ENCODE data around the gene DUT. TPM values are rescaled to one million over a fixed set of nuclear protein-coding genes. Genes with fewer than 3 reads are reported as not detected.

DUT gene
- total RNA-seq, 4 donors from 2014 or later, result 67.1 to 235 (median 171) TPM

GRCh38 chr15:48285329-48286214 is 45.7 kb upstream of the DUT start:
- H3K36me3 ChIP-seq, result no peaks in the 10 kb centered on the region
- DNase-seq, result peak; percentile 17 to 43
- no peak overlapping the region for H3K4me3 ChIP-seq
- no peaks in the 10 kb centered on the region for H3K4me1 ChIP-seq
- TF ChIP-seq POLR2A (IDR thresholded peaks at IDR 0.05) (no peak), CTCF (IDR thresholded peaks at IDR 0.05) (peak; percentile 59 to 67 (median 62))
- intact Hi-C loops (cut with DNase I; ENCODE audit: low total_unique reads), result no loop called here
- H3K9me3 ChIP-seq, result no peaks in the 10 kb centered on the region
- no peak overlapping the region for H3K27ac ChIP-seq
- no peaks in the 10 kb centered on the region for H3K27me3 ChIP-seq

DNA sequence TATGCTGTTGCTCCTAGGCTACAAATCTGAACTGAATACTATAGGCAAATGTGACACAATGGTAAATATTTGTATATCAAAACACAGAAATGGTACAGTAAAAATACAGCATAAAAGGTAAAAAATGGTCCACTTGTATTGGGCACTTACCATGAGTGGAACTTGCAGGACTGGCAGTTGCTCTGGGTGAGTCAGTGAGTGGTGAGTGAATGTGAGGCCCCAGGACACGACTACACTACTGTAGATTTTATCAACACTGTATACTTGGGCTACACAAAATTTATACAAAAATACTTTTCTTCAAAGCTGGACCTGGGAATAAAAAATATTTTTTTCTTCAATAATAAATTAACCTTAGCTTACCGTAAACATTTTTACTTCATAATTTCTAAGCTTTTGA is 41.6 kb upstream of the DUT start:
- Histone ChIP-seq H3K36me3 (no peaks in the 10 kb centered on the region), H3K4me1 (no peaks in the 10 kb centered on the region), H3K27me3 (no peaks in the 10 kb centered on the region), H3K27ac (no peak overlapping the region), H3K9me3 (no peaks in the 10 kb centered on the region), H3K4me3 (no peak overlapping the region)
- intact Hi-C loops (cut with DNase I; ENCODE audit: low total_unique reads), result no loop called here
- TF ChIP-seq POLR2A (IDR thresholded peaks at IDR 0.05) (no peak), CTCF (IDR thresholded peaks at IDR 0.05) (no peak)
- DNase-seq, result no peak

GRCh38 chr15:48292458-48292857 is 38.8 kb upstream of the DUT start:
- Histone ChIP-seq H3K4me1 (no peaks in the 10 kb centered on the region), H3K9me3 (no peaks in the 10 kb centered on the region), H3K4me3 (no peak overlapping the region), H3K36me3 (no peaks in the 10 kb centered on the region), H3K27me3 (no peaks in the 10 kb centered on the region), H3K27ac (no peak overlapping the region)
- intact Hi-C loops (cut with DNase I; ENCODE audit: low total_unique reads), result no loop called here
- TF ChIP-seq CTCF (IDR thresholded peaks at IDR 0.05) (no peak), POLR2A (IDR thresholded peaks at IDR 0.05) (no peak)
- no peak for DNase-seq

DNA sequence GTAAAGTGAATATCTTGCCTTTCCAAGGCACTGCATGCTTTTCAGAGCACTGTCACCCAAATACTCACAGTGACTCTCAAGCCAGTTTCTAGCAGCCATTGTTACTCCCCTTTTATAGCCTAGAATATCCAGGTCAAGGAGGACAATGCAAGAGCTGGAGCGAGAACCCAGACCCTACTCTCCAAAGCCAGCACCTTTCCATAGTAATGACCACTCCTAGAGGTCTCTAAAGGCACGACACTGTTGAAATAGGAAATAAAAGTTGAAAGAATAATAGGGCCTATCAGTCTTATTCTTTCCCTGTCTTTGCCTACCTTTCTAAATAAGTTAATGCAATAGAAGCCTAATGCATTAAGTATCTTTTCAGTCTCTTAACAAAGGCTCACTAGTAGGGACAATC is 33.6 kb upstream of the DUT start:
- Histone ChIP-seq H3K4me3 (no peak overlapping the region), H3K36me3 (no peaks in the 10 kb centered on the region), H3K27me3 (no peaks in the 10 kb centered on the region), H3K27ac (no peak overlapping the region), H3K9me3 (no peaks in the 10 kb centered on the region), H3K4me1 (no peaks in the 10 kb centered on the region)
- intact Hi-C loops (cut with DNase I; ENCODE audit: low total_unique reads), result no loop called here
- TF ChIP-seq CTCF (IDR thresholded peaks at IDR 0.05) (no peak), POLR2A (IDR thresholded peaks at IDR 0.05) (no peak)
- DNase-seq, result no peak

DNA sequence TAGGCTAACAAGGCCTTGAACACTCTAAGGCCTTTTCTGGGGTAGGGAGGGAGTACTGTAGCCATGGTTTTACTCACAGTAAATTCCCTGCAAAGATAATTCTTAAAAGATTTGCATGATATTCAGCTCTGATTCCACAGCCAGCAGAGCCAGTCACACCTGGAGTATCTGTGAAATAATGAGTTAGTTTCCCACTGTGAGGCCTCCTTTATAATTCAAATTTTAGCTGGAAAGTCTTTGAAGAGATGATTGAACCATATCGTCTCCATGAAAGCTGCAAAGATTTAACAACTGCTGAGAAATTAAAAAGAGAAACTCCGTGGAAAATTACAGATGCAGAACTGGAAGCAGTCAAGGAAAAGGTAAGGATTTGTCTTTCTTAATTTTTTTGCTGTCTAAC is 32.3 kb upstream of the DUT start:
- no peak overlapping the region for H3K4me3 ChIP-seq
- no peaks in the 10 kb centered on the region for H3K27me3 ChIP-seq
- H3K4me1 ChIP-seq, result no peaks in the 10 kb centered on the region
- no peaks in the 10 kb centered on the region for H3K36me3 ChIP-seq
- TF ChIP-seq POLR2A (IDR thresholded peaks at IDR 0.05), result no peak
- TF ChIP-seq CTCF (IDR thresholded peaks at IDR 0.05), result no peak
- no peak for DNase-seq
- intact Hi-C loops (cut with DNase I; ENCODE audit: low total_unique reads), result no loop called here
- H3K9me3 ChIP-seq, result no peaks in the 10 kb centered on the region
- H3K27ac ChIP-seq, result no peak overlapping the region
